Endodermal cell (in vitro differentiated cells): ENCODE results near the gene SERPINF2. TPM values are rescaled to one million over a fixed set of nuclear protein-coding genes. Genes with fewer than 3 reads are reported as not detected.
A peak's percentile ranks its signal among the peaks of the same experiment; 100 is the strongest.

Experiments used
- DNase-seq: peaks from one replicate; pipeline ENCODE4 v3.0.0-alpha.2; 2017
- H3K27ac ChIP-seq: 2 replicates; pipeline ENCODE4 v1.5.1; 2013; ENCODE audit warnings: mild to moderate bottlenecking, low read depth, low read length, moderate library complexity
- H3K27me3 ChIP-seq: 2 replicates; pipeline ENCODE4 v1.6.1; 2013; ENCODE audit warnings: mild to moderate bottlenecking, low read length, moderate library complexity; ENCODE audit not compliant: insufficient read depth, control insufficient read depth, poor library complexity, severe bottlenecking
- H3K36me3 ChIP-seq: 2 replicates; pipeline ENCODE4 v1.7.0; 2013; ENCODE audit warnings: mild to moderate bottlenecking, low read length, moderate library complexity; ENCODE audit not compliant: control insufficient read depth, insufficient read depth
- H3K4me1 ChIP-seq: one replicate; pipeline ENCODE4 v1.7.0; 2013; ENCODE audit warnings: low read length; ENCODE audit not compliant: control insufficient read depth, insufficient read depth
- H3K4me3 ChIP-seq: 2 replicates; pipeline ENCODE4 v1.5.1; 2013; ENCODE audit warnings: mild to moderate bottlenecking, low read length, moderate library complexity
- H3K9ac ChIP-seq: 2 replicates; pipeline ENCODE4 v1.6.1; 2013; ENCODE audit warnings: mild to moderate bottlenecking, low read length, moderate library complexity; ENCODE audit not compliant: poor library complexity, severe bottlenecking; ENCODE audit errors: extremely low read depth
- H3K9me3 ChIP-seq: 2 replicates; pipeline ENCODE4 v1.6.1; 2013; ENCODE audit warnings: mild to moderate bottlenecking, low read length, moderate library complexity; ENCODE audit not compliant: control insufficient read depth
- H3K27ac Mint-ChIP-seq: 2 replicates; pipeline ENCODE4 v1.8.0; 2020; ENCODE audit warnings: mixed read lengths
- H3K27me3 Mint-ChIP-seq: 2 replicates; pipeline ENCODE4 v1.8.0; 2021; ENCODE audit warnings: mild to moderate bottlenecking, mixed read lengths; ENCODE audit not compliant: insufficient read depth
- H3K36me3 Mint-ChIP-seq: 2 replicates; pipeline ENCODE4 v1.8.0; 2020; ENCODE audit warnings: low read depth, mixed read lengths
- H3K4me1 Mint-ChIP-seq: 2 replicates; pipeline ENCODE4 v1.8.0; 2020; ENCODE audit warnings: mixed read lengths
- H3K4me3 Mint-ChIP-seq: 2 replicates; pipeline ENCODE4 v1.8.0; 2020; ENCODE audit warnings: mild to moderate bottlenecking, moderate library complexity, mixed read lengths
- H3K9me3 Mint-ChIP-seq: 2 replicates; pipeline ENCODE4 v1.8.0; 2020; ENCODE audit warnings: mild to moderate bottlenecking, mixed read lengths
- WGBS, 2 experiments: methylation state at CpG; one replicate each; pipeline versions ENCODE4 v1.1.5 to v1.1.7; 2013; ENCODE audit warnings: missing lambda C conversion rate in 2 of 2, mixed read lengths in 1 of 2; ENCODE audit not compliant: insufficient coverage in 1 of 2, insufficient read length in 1 of 2; 5-methylcytosine and 5-hydroxymethylcytosine counted together
- total RNA-seq, 2 donors: library from RNA; stranded (reverse); fragmentation: NEBNext Ultra II Directional in 1 of 2; extraction: Animal tissue kit (Norgen Biotek cat#: 25700) in 1 of 2; gene quantifications; 2 replicates in 1 of 2; 3 replicates in 1 of 2; pipeline ENCODE4 v1.2.1, GENCODE V29; 2021
- TF ChIP-seq, protein P1 (sequence below): fragments of 200-600 bp; sonication (generic); conservative IDR thresholded peaks from 2 replicates; pipeline ENCODE4 v1.5.0; 2021; ENCODE audit warnings: antibody characterized with exemption, mild to moderate bottlenecking

The SERPINF2 gene
- total RNA-seq, 2 donors from 2014 or later: 0.86 to 1.8 TPM

GRCh38 chr17:1746975-1747543 is 4.4 kb downstream of the SERPINF2 start:
- H3K9me3 ChIP-seq: no peaks in the 10 kb centered on the region
- TF ChIP-seq, protein P1, sequence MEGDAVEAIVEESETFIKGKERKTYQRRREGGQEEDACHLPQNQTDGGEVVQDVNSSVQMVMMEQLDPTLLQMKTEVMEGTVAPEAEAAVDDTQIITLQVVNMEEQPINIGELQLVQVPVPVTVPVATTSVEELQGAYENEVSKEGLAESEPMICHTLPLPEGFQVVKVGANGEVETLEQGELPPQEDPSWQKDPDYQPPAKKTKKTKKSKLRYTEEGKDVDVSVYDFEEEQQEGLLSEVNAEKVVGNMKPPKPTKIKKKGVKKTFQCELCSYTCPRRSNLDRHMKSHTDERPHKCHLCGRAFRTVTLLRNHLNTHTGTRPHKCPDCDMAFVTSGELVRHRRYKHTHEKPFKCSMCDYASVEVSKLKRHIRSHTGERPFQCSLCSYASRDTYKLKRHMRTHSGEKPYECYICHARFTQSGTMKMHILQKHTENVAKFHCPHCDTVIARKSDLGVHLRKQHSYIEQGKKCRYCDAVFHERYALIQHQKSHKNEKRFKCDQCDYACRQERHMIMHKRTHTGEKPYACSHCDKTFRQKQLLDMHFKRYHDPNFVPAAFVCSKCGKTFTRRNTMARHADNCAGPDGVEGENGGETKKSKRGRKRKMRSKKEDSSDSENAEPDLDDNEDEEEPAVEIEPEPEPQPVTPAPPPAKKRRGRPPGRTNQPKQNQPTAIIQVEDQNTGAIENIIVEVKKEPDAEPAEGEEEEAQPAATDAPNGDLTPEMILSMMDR: no peak
- H3K9me3 Mint-ChIP-seq: peaks cover 2% of the 10 kb centered on the region
- no peak overlapping the region for H3K4me3 ChIP-seq
- no peak overlapping the region for H3K9ac ChIP-seq
- no peak overlapping the region for H3K27ac Mint-ChIP-seq
- H3K36me3 Mint-ChIP-seq: no peaks in the 10 kb centered on the region
- peaks cover 1% of the 10 kb centered on the region for H3K27me3 Mint-ChIP-seq
- no peak overlapping the region for H3K4me3 Mint-ChIP-seq
- peaks cover 2% of the 10 kb centered on the region for H3K4me1 Mint-ChIP-seq
- no peaks in the 10 kb centered on the region for H3K4me1 ChIP-seq
- peak; percentile 82 for DNase-seq
- no peaks in the 10 kb centered on the region for H3K36me3 ChIP-seq
- WGBS, 2 experiments: 86 to 92% methylated on average over 9 to 22 of the region's 22 CpGs
- H3K27ac ChIP-seq: no peak overlapping the region
- H3K27me3 ChIP-seq: no peaks in the 10 kb centered on the region

- H3K9me3 ChIP-seq: no peaks in the 10 kb centered on the region
- TF ChIP-seq, protein P1: no peak
- no peaks in the 10 kb centered on the region for H3K27me3 ChIP-seq
- 88 to 90% methylated on average over 3 to 9 of the region's 9 CpGs for WGBS, 2 experiments
- no peak overlapping the region for H3K9ac ChIP-seq
- peaks cover 2% of the 10 kb centered on the region for H3K27me3 Mint-ChIP-seq
- H3K9me3 Mint-ChIP-seq: no peaks in the 10 kb centered on the region
- no peak overlapping the region for H3K27ac Mint-ChIP-seq
- H3K4me3 Mint-ChIP-seq: no peak overlapping the region
- no peak overlapping the region for H3K4me3 ChIP-seq
- no peak overlapping the region for H3K27ac ChIP-seq
- H3K36me3 ChIP-seq: no peaks in the 10 kb centered on the region
- H3K4me1 Mint-ChIP-seq: no peaks in the 10 kb centered on the region
- no peaks in the 10 kb centered on the region for H3K4me1 ChIP-seq
- no peak for DNase-seq
- H3K36me3 Mint-ChIP-seq: no peaks in the 10 kb centered on the region
These were observed 8.0 kb downstream of the SERPINF2 start for GRCh38 chr17:1750628-1751027.

GRCh38 chr17:1752425-1753262 is 10.0 kb downstream of the SERPINF2 start:
- Histone ChIP-seq H3K4me3 (no peak overlapping the region), H3K9ac (no peak overlapping the region), H3K27me3 (no peaks in the 10 kb centered on the region), H3K27ac (no peak overlapping the region), H3K36me3 (no peaks in the 10 kb centered on the region), H3K9me3 (no peaks in the 10 kb centered on the region), H3K4me1 (no peaks in the 10 kb centered on the region)
- no peaks in the 10 kb centered on the region for H3K36me3 Mint-ChIP-seq
- peaks cover 4% of the 10 kb centered on the region for H3K4me1 Mint-ChIP-seq
- peak overlapping the region; percentile 26 for H3K27ac Mint-ChIP-seq
- no peaks in the 10 kb centered on the region for H3K9me3 Mint-ChIP-seq
- no peak overlapping the region for H3K4me3 Mint-ChIP-seq
- peak; percentile 73 for DNase-seq
- TF ChIP-seq, protein P1: no peak
- peaks cover 2% of the 10 kb centered on the region for H3K27me3 Mint-ChIP-seq
- WGBS, 2 experiments: 73 to 83% methylated on average over 6 to 18 of the region's 18 CpGs
